ENCODE measurements around the gene COLEC11. TPM values are rescaled to one million over a fixed set of nuclear protein-coding genes. Genes with fewer than 3 reads are reported as not detected.

COLEC11 gene
- polyA plus RNA-seq, 2 of the 4 experiments (the other 2 are of a cell fraction) = 0.30 to 0.97 TPM

- WGBS (ENCODE audit: missing lambda C conversion rate) = 89% methylated on average over 2 of the region's 2 CpGs
- FAIRE-seq (no peak), ATAC-seq (no peak), DNase-seq (ENCODE audit: low read depth in 1 of 2, low spot score in 1 of 2) (no peak)
- no peaks in the 10 kb centered on the region for H3K9me3 ChIP-seq
- H3K4me1 ChIP-seq = no peaks in the 10 kb centered on the region
- POLR2A ChIA-PET = no interaction called here
- H3K4me3 ChIP-seq = no peak overlapping the region
- TF ChIP-seq KDM1A (IDR thresholded peaks at IDR 0.05; ENCODE audit: low read depth) = no peak
- no peak for TF ChIP-seq RNF2 (IDR thresholded peaks at IDR 0.05; ENCODE audit: borderline replicate concordance, low read depth)
- TF ChIP-seq KDM5A (IDR thresholded peaks at IDR 0.05) = no peak
- no peak for TF ChIP-seq E2F6 (IDR thresholded peaks at IDR 0.05; ENCODE audit: borderline replicate concordance, low read depth)
- no peak for TF ChIP-seq CBX8 (IDR thresholded peaks at IDR 0.05)
- no peak for TF ChIP-seq JUN (IDR thresholded peaks at IDR 0.05)
- TF ChIP-seq RAD21 (conservative IDR thresholded peaks at IDR 0.05 in 1 of 2, IDR thresholded peaks at IDR 0.05 in 1 of 2) = no peak
- TF ChIP-seq POLR2AphosphoS2 (conservative IDR thresholded peaks at IDR 0.05; ENCODE audit: low read length) = no peak
- no peak for TF ChIP-seq BHLHE40 (IDR thresholded peaks at IDR 0.05; ENCODE audit: low read depth, low read length)
- TF ChIP-seq RFX5 (IDR thresholded peaks at IDR 0.05) = no peak
- no peak for TF ChIP-seq MAX (IDR thresholded peaks at IDR 0.05)
- TF ChIP-seq ELK1 (IDR thresholded peaks at IDR 0.05; ENCODE audit: low read depth, low read length) = no peak
- TF ChIP-seq PHF8 (IDR thresholded peaks at IDR 0.05; ENCODE audit: borderline replicate concordance, low read depth) = no peak
- TF ChIP-seq TP53 (CRISPR knock-in tag; IDR thresholded peaks at IDR 0.05) = no peak
- CTCF ChIA-PET = interaction anchor here (1.2 kb wide), 1 partner anchor 9 kb away, joined by 6 read pairs; no protein-coding TSS in a partner anchor
- H3K4me2 ChIP-seq = no peak overlapping the region
- H3K27ac ChIP-seq = no peak overlapping the region
Observed at GRCh38 chr2:3547915-3548314, 47.0 kb upstream of the COLEC11 start.

- Histone ChIP-seq H3K4me1 (peaks cover 9% of the 10 kb centered on the region), H3K9me3 (no peaks in the 10 kb centered on the region), H3K27ac (no peak overlapping the region), H3K4me2 (no peak overlapping the region), H3K4me3 (no peak overlapping the region)
- WGBS (ENCODE audit: missing lambda C conversion rate) = 88% methylated on average over 10 of the region's 10 CpGs
- DNase-seq (ENCODE audit: low read depth in 1 of 2, low spot score in 1 of 2) = no peak
- ChIA-PET POLR2A (no interaction called here), CTCF (interaction anchor here (1.3 to 5.7 kb wide), 5 partner anchors 13 to 130 kb away, joined by 3 to 25 read pairs (median 5); no protein-coding TSS in a partner anchor)
- TF ChIP-seq BCL3 (IDR thresholded peaks at IDR 0.05) (no peak), PBX3 (IDR thresholded peaks at IDR 0.05) (no peak), BHLHE40 (IDR thresholded peaks at IDR 0.05; ENCODE audit: low read depth, low read length) (no peak), MAX (IDR thresholded peaks at IDR 0.05) (no peak), RCOR1 (IDR thresholded peaks at IDR 0.05; ENCODE audit: low read depth, low read length) (no peak), REST (IDR thresholded peaks at IDR 0.05) (no peak), NPAS2 (CRISPR knock-in tag; IDR thresholded peaks at IDR 0.05; ENCODE audit: borderline replicate concordance) (no peak), CHD4 (IDR thresholded peaks at IDR 0.05; ENCODE audit: borderline replicate concordance) (no peak), HDAC2 (IDR thresholded peaks at IDR 0.05) (no peak)
- ATAC-seq = no peak
- no peak for FAIRE-seq
Observed at GRCh38 chr2:3553946-3554345, 41.0 kb upstream of the COLEC11 start.
